PC-9 (cell line): ENCODE data around the gene ZSCAN26. TPM values are rescaled to one million over a fixed set of nuclear protein-coding genes. Genes with fewer than 3 reads are reported as not detected.

Source experiments
- Bru-seq: library from RNA; stranded (reverse); fragments of 400-500 nt; gene quantifications from one replicate; lab custom pipeline; 2021; lab: Mats Ljungman, UMichigan
- BruChase-seq, 2 experiments: library from RNA; stranded (reverse); fragments of 400-500 nt; gene quantifications; one replicate each; lab custom pipeline; 2021; lab: Mats Ljungman, UMichigan
- BruUV-seq: library from RNA; stranded (reverse); fragments of 400-500 nt; replicated peaks from 2 replicates; lab custom pipeline; 2021; lab: Mats Ljungman, UMichigan
- CTCF ChIA-PET: fragments of 300-600 bp; sonication (Branson Sonifier 250); formaldehyde crosslinking; loops from one replicate; lab custom pipeline; 2022; ENCODE audit warnings: antibody characterized with exemption; lab: Charles Lee
- POLR2A ChIA-PET: fragments of 300-600 bp; sonication (Branson Sonifier 250); formaldehyde crosslinking; loops from one replicate; lab custom pipeline; 2022; ENCODE audit warnings: antibody characterized with exemption; ENCODE audit not compliant: unreplicated experiment; lab: Charles Lee
- DNase-seq, 2 experiments: peaks; one replicate each; pipeline versions ENCODE4 v3.0.0 to v3.0.0-alpha.2; 2015 to 2022; ENCODE audit warnings: mixed read lengths in 1 of 2
- H2AFZ ChIP-seq: fragments of 200-600 bp; sonication (generic); 2 replicates; pipeline ENCODE4 v1.8.1; 2017; ENCODE audit warnings: antibody characterized with exemption
- H3F3A ChIP-seq: fragments of 200-600 bp; sonication (generic); 2 replicates; pipeline ENCODE4 v1.8.1; 2017; ENCODE audit warnings: antibody characterized with exemption, mild to moderate bottlenecking, low read depth; ENCODE audit not compliant: insufficient read depth
- H3K27ac ChIP-seq: fragments of 200-600 bp; sonication (generic); 2 replicates; pipeline ENCODE4 v1.6.1; 2016; ENCODE audit warnings: mixed run types
- H3K27me3 ChIP-seq: fragments of 200-600 bp; sonication (generic); 2 replicates; pipeline ENCODE4 v1.6.1; 2016; ENCODE audit warnings: low read depth, mixed run types; ENCODE audit not compliant: insufficient read depth
- H3K36me3 ChIP-seq: fragments of 200-600 bp; sonication (generic); 2 replicates; pipeline ENCODE4 v1.6.1; 2016; ENCODE audit warnings: low read depth, mixed run types
- H3K4me1 ChIP-seq: fragments of 200-600 bp; sonication (generic); replicated peaks from 2 replicates; pipeline ENCODE4 v1.6.1; 2016; ENCODE audit warnings: mixed run types; ENCODE audit not compliant: insufficient read depth
- H3K4me2 ChIP-seq: fragments of 200-600 bp; sonication (generic); 2 replicates; pipeline ENCODE4 v1.6.1; 2017; ENCODE audit warnings: mixed run types
- H3K4me3 ChIP-seq: fragments of 200-600 bp; sonication (generic); 2 replicates; pipeline ENCODE4 v1.6.1; 2016; ENCODE audit warnings: mixed run types
- H3K79me2 ChIP-seq: fragments of 200-600 bp; sonication (generic); 2 replicates; pipeline ENCODE4 v1.6.1; 2017; ENCODE audit warnings: low read depth, mixed run types
- H3K9me2 ChIP-seq: fragments of 200-600 bp; sonication (generic); 2 replicates; pipeline ENCODE4 v1.8.1; 2017; ENCODE audit warnings: mild to moderate bottlenecking; ENCODE audit not compliant: insufficient read depth
- H3K9me3 ChIP-seq: fragments of 200-600 bp; sonication (generic); 2 replicates; pipeline ENCODE4 v1.8.1; 2016; ENCODE audit warnings: low read depth; ENCODE audit not compliant: insufficient read depth
- H4K20me1 ChIP-seq: fragments of 200-600 bp; sonication (generic); 2 replicates; pipeline ENCODE4 v1.8.1; 2017; ENCODE audit not compliant: insufficient read depth
- CTCF ChIP-seq: fragments of 200-600 bp; sonication (generic); conservative IDR thresholded peaks from 2 replicates; pipeline ENCODE4 v1.6.1; 2017; ENCODE audit warnings: mixed run types, antibody characterized with exemption, mild to moderate bottlenecking, moderate library complexity
- EZH2 ChIP-seq: fragments of 200-600 bp; sonication (generic); IDR thresholded peaks from 2 replicates; pipeline ENCODE4 v1.8.0; 2017; ENCODE audit warnings: antibody characterized with exemption, low read depth
- intact Hi-C: fragments of 100-400 bp; cut with micrococcal nuclease; formaldehyde crosslinking; loops from one replicate; pipeline ENCODE4 v1.10.0; 2022; ENCODE audit not compliant: unreplicated experiment
- long read RNA-seq: library from polyadenylated mRNA; stranded (forward); transcript quantifications from one replicate; pipeline ENCODE4 v2.0.0, GENCODE V29; 2022
- total RNA-seq: library from RNA; stranded (reverse); gene quantifications from 2 replicates; pipeline ENCODE4 v1.2.3, GENCODE V29; 2021

Gene ZSCAN26
- total RNA-seq = 12.1 and 14.8 TPM in 2 replicates
- Bru-seq, nascent RNA = percentile 72 among the genes with signal in this experiment
- BruChase-seq, experiment 1, labeled RNA remaining after a 2-hour chase = percentile 84 among the genes with signal in this experiment
- percentile 74 among the genes with signal in this experiment for BruChase-seq, experiment 2, labeled RNA remaining after a 6-hour chase
- long read RNA-seq, transcript ZSCAN26-202 (4 exons, 2,835 nt) = minor isoform, 5 of 22 reads
- long read RNA-seq, transcript ZSCAN26-201 (4 exons, 2,362 nt) = major isoform, 8 of 22 reads
- long read RNA-seq, partial matches to known transcripts = 2 of 22 reads
- long read RNA-seq, other reads (novel, unspliced or antisense) = 4 of 22 reads

GRCh38 chr6:28266962-28267694, at the start of gene ZSCAN26:
Gene ZSCAN26 (plus strand): TSS chr6:28267143. CDS start chr6:28271920, 4,777 bp downstream.
- peak within 1 kb of the TSS; percentile 39 for H3K27ac ChIP-seq
- no peaks in the 10 kb centered on the region for H3K36me3 ChIP-seq
- no peaks in the 10 kb centered on the region for H3K9me3 ChIP-seq
- peaks cover 28% of the 10 kb centered on the region for H3K4me1 ChIP-seq
- BruUV-seq = TSS peak; percentile 61
- ChIA-PET CTCF (interaction anchor here (0.6 to 1.3 kb wide), 2 partner anchors 89 to 175 kb away, joined by 3 to 8 read pairs; no protein-coding TSS in a partner anchor), POLR2A (interaction anchor here (0.5 to 0.9 kb wide), 11 partner anchors 12 to 1133 kb away, joined by 3 to 13 read pairs (median 5); partner anchors contain the start of gene ZKSCAN4)
- H3K27me3 ChIP-seq = no peaks in the 10 kb centered on the region
- no peaks in the 10 kb centered on the region for H4K20me1 ChIP-seq
- H3K4me3 ChIP-seq = peak within 1 kb of the TSS; percentile 65
- H3F3A ChIP-seq = peaks cover 11% of the 10 kb centered on the region
- H2AFZ ChIP-seq = peak within 1 kb of the TSS; percentile 90
- intact Hi-C loops = loop anchor here (1.0 to 5.0 kb wide), 2 partner anchors 15 to 90 kb away; partner anchors contain the start of gene ZKSCAN4
- H3K79me2 ChIP-seq = peaks cover 16% of the 10 kb centered on the region
- peak within 1 kb of the TSS; percentile 89 for H3K4me2 ChIP-seq
- no peak for TF ChIP-seq CTCF
- TF ChIP-seq EZH2 = no peak
- H3K9me2 ChIP-seq = no peaks in the 10 kb centered on the region
- peak; percentile 79 to 87 for DNase-seq

DNA sequence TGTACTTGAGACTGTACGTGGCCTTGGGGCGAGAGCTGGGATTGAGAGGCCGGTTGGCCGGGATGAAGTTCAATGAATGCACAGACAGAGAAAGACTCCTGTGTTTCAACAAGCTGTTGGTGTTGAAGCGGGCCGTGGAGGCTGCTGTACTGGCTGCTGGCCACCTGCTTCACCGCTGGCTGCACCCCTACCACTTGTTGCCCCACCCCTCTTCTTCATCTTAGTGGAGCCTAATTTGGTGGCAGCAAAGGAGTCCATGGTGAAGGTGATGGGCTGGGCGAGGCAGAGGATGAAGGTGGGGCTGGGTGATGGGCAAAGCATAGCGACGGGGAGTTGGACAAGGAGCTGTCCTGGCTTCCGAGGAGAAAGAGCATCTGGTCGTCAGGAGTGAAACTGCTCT, 49.1 kb upstream of the ZSCAN26 start:
- no peaks in the 10 kb centered on the region for H3K9me2 ChIP-seq
- no peak for TF ChIP-seq EZH2
- no peak for TF ChIP-seq CTCF
- no peak overlapping the region for H3K27ac ChIP-seq
- H3K4me1 ChIP-seq = peaks cover 16% of the 10 kb centered on the region
- H3K4me3 ChIP-seq = no peak overlapping the region
- CTCF ChIA-PET = interaction anchor here (0.5 to 0.8 kb wide), 2 partner anchors 179 to 608 kb away, joined by 3 read pairs; no protein-coding TSS in a partner anchor
- DNase-seq = no peak
- no peak overlapping the region for H2AFZ ChIP-seq
- POLR2A ChIA-PET = interaction anchor here (0.7 kb wide), 1 partner anchor 94 kb away, joined by 3 read pairs; the partner anchor contains the start of gene ZSCAN16
- H3K9me3 ChIP-seq = no peaks in the 10 kb centered on the region
- no TSS peak for BruUV-seq
- H4K20me1 ChIP-seq = no peaks in the 10 kb centered on the region
- H3K36me3 ChIP-seq = no peaks in the 10 kb centered on the region
- H3K79me2 ChIP-seq = no peaks in the 10 kb centered on the region
- H3F3A ChIP-seq = 0 out of 2 replicates have a peak, but pooled peaks cover 14% of the 10 kb centered on the region
- H3K27me3 ChIP-seq = no peaks in the 10 kb centered on the region
- intact Hi-C loops = loop anchor here (10.0 kb wide), 1 partner anchor 367 kb away; a partner anchor contains a TSS
- H3K4me2 ChIP-seq = peak overlapping the region; percentile 95; the same call in 1 of the 2 replicates
